OCI-LY3 (cell line): ENCODE data around the gene USP20.

Experiments
- H2AFZ ChIP-seq: fragments of 200-600, 300-600 bp; shearing (Covaris generic); 2 replicates; pipeline ENCODE4 v1.6.0; 2014; ENCODE audit warnings: antibody characterized with exemption, low read depth, low read length
- H3K27ac ChIP-seq: fragments of 200-600, 300-600 bp; sonication (generic); 2 replicates; pipeline ENCODE4 v1.5.1; 2014; ENCODE audit warnings: mild to moderate bottlenecking, low read length, moderate library complexity, mixed read lengths
- H3K27me3 ChIP-seq: fragments of 200-600, 300-600 bp; sonication (generic); 2 replicates; pipeline ENCODE4 v1.6.1; 2014; ENCODE audit warnings: low read depth, low read length, mixed read lengths
- H3K36me3 ChIP-seq: fragments of 200-600, 300-600 bp; sonication (generic); replicated peaks from 2 replicates; pipeline ENCODE3; 2014; ENCODE audit warnings: low read depth, low read length, mixed read lengths
- H3K4me1 ChIP-seq: fragments of 300-600, 200-600 bp; sonication (generic); 2 replicates; pipeline ENCODE4 v1.6.1; 2014; ENCODE audit warnings: low read length, mixed read lengths
- H3K4me2 ChIP-seq: fragments of 200-600, 300-600 bp; sonication (generic); 2 replicates; pipeline ENCODE4 v1.6.1; 2014; ENCODE audit warnings: low read length, mixed read lengths
- H3K4me3 ChIP-seq: fragments of 300-600, 200-600 bp; sonication (generic); 2 replicates; pipeline ENCODE4 v1.5.1; 2014; ENCODE audit warnings: antibody characterized with exemption, mild to moderate bottlenecking, low read length, moderate library complexity
- H3K79me2 ChIP-seq: fragments of 300-600, 200-600 bp; shearing (Covaris generic); 2 replicates; pipeline ENCODE4 v1.6.1; 2014; ENCODE audit warnings: mild to moderate bottlenecking, low read length, mixed read lengths
- H3K9ac ChIP-seq: fragments of 300-600, 200-600 bp; shearing (Covaris generic); 2 replicates; pipeline ENCODE4 v1.6.0; 2014; ENCODE audit warnings: mild to moderate bottlenecking, low read length, moderate library complexity
- H3K9me3 ChIP-seq: fragments of 200-600, 300-600 bp; shearing (Covaris generic); 2 replicates; pipeline ENCODE4 v1.6.1; 2014; ENCODE audit warnings: low read length, mixed read lengths; ENCODE audit not compliant: insufficient read depth
- H4K20me1 ChIP-seq: fragments of 200-600, 300-600 bp; sonication (generic); 2 replicates; pipeline ENCODE4 v1.6.1; 2016; ENCODE audit warnings: low read length, mixed read lengths; ENCODE audit not compliant: insufficient read depth
- EZH2phosphoT487 ChIP-seq: fragments of 200-600 bp; shearing (Covaris generic); IDR thresholded peaks from 2 replicates; pipeline ENCODE4 v1.6.1; 2018; ENCODE audit warnings: antibody characterized with exemption, mixed run types, low read depth
- TF ChIP-seq, protein P1 (sequence below): fragments of 200-600, 300-600 bp; sonication (generic); IDR thresholded peaks from 2 replicates; pipeline ENCODE4 v1.5.1; 2014; ENCODE audit warnings: antibody characterized with exemption, low read length, low read depth

USP20 gene

DNA sequence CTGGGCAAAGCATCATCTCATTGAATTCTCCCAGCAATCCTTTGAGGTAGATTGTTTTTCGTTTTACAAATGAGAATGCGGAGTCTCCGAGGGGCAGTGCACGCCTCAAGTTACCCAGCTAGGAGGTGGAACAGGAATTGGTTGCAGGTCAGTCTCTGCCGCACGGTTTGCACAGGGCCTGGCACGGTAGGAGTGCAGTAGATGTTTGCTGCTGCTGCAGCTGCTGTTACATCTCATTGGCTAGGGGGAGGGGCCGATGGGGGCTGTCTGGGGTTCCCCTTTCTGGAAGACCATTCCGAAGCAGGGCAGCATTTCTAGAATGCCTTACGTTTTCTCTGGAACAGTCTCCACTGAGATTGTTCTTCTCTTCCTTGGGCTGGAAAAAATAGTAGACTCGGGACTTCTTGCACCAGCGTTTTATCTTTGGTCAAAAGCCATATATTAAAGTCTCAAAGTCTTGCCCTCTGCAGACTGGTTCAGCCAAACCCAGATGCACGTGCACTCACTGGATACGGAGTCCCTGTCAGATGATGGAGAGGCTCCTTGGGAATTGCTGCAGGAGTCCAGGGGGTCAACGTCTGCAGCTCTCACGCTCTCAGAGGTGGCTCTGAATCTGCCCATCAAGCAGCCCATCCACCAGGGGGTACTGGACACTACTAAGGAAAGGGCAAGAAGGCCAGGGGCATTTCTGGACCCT, 1.2 kb downstream of the USP20 start:
- no peak for TF ChIP-seq EZH2phosphoT487
- TF ChIP-seq, protein P1, sequence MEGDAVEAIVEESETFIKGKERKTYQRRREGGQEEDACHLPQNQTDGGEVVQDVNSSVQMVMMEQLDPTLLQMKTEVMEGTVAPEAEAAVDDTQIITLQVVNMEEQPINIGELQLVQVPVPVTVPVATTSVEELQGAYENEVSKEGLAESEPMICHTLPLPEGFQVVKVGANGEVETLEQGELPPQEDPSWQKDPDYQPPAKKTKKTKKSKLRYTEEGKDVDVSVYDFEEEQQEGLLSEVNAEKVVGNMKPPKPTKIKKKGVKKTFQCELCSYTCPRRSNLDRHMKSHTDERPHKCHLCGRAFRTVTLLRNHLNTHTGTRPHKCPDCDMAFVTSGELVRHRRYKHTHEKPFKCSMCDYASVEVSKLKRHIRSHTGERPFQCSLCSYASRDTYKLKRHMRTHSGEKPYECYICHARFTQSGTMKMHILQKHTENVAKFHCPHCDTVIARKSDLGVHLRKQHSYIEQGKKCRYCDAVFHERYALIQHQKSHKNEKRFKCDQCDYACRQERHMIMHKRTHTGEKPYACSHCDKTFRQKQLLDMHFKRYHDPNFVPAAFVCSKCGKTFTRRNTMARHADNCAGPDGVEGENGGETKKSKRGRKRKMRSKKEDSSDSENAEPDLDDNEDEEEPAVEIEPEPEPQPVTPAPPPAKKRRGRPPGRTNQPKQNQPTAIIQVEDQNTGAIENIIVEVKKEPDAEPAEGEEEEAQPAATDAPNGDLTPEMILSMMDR, result no peak
- Histone ChIP-seq H2AFZ (no peak overlapping the region), H3K27ac (no peak overlapping the region)

DNA sequence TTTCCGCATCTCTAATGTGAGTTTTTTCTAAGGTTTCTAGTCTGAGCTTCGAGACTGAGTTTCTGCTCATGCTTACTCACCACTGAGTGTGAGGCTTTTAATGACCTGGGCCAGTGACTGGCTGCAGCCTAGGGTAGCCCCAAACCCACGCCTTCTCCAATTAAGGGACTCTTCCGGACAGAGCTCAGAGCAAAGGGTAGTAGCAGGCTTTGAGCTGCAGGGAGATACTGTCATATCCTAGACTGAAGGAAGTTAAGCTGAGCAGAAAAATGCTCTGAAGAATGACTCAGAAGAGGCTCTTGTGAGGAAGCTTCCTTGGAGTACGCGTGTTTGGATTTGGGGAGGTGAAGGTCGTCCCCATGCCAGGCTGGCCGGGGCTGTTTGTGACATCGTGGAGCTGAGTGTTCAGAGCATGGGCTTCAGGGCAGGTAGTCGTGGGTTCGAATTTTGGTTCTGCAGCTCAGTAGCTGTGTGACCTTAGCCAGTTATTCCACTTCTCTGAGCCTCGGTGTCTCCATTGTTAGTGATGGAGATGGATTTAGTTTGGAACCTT, 3.5 kb downstream of the USP20 start:
- H3K4me2 ChIP-seq, result no peak overlapping the region
- no peaks in the 10 kb centered on the region for H3K27me3 ChIP-seq
- TF ChIP-seq, protein P1, result no peak
- no peak for TF ChIP-seq EZH2phosphoT487
- no peaks in the 10 kb centered on the region for H3K9me3 ChIP-seq
- H3K27ac ChIP-seq, result no peak overlapping the region
- no peaks in the 10 kb centered on the region for H4K20me1 ChIP-seq
- H3K79me2 ChIP-seq, result peaks cover 21% of the 10 kb centered on the region
- H3K4me3 ChIP-seq, result no peak overlapping the region
- no peak overlapping the region for H2AFZ ChIP-seq
- H3K4me1 ChIP-seq, result peaks cover 11% of the 10 kb centered on the region
- H3K36me3 ChIP-seq, result no peaks in the 10 kb centered on the region
- H3K9ac ChIP-seq, result no peak overlapping the region

More for the DNA sequence above, 1.2 kb downstream of the USP20 start:
- H3K79me2 ChIP-seq, result peaks cover 27% of the 10 kb centered on the region
- peak overlapping the region; percentile 94 for H3K4me3 ChIP-seq
- H3K9ac ChIP-seq, result peak overlapping the region; percentile 76
- peak overlapping the region; percentile 87 for H3K4me2 ChIP-seq
- no peaks in the 10 kb centered on the region for H3K9me3 ChIP-seq
- peaks cover 9% of the 10 kb centered on the region for H3K36me3 ChIP-seq
- peaks cover 14% of the 10 kb centered on the region for H3K4me1 ChIP-seq
- H3K27me3 ChIP-seq, result no peaks in the 10 kb centered on the region
- H4K20me1 ChIP-seq, result no peaks in the 10 kb centered on the region

DNA sequence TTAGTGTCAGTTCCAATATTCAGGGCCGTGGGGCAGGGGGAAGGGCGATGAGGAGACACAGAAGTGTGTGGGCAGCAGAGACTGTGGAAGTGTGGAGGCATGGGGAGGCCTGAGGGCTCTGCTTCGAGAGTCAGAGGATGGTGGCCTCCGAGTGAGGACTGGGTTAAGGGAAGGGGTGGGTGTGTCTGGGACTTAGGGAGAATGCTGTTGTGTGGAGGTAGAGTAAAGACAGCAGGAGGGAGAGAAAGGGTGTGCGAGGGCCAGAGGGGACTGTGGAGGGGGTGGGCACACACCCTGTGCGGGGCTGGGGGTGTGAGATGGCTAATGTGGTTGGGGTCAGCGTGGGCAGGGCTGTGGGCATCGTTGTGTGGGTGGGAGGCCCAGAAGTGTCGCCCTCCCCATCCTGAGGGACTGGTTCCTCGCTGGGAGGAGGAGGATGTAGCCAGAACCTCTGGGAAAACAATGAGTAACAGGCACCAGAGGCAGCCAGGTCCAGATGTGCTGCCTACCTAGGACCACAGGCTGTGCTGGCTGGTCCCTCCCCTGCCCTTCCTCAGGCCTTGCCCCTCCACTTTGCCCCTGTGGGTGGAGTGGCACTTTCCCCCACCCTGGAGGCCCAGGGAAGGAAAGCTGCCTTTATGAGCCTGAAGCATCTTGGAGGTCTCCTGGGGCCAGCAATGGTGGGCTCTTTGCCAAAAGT, 4.2 kb downstream of the USP20 start:
- H3K4me3 ChIP-seq, result no peak overlapping the region
- TF ChIP-seq EZH2phosphoT487, result no peak
- TF ChIP-seq, protein P1, result no peak
- no peaks in the 10 kb centered on the region for H3K36me3 ChIP-seq
- peaks cover 14% of the 10 kb centered on the region for H3K79me2 ChIP-seq
- H3K27me3 ChIP-seq, result no peaks in the 10 kb centered on the region
- H2AFZ ChIP-seq, result no peak overlapping the region
- peaks cover 7% of the 10 kb centered on the region for H3K4me1 ChIP-seq
- no peak overlapping the region for H3K9ac ChIP-seq
- H4K20me1 ChIP-seq, result no peaks in the 10 kb centered on the region
- H3K27ac ChIP-seq, result no peak overlapping the region
- no peak overlapping the region for H3K4me2 ChIP-seq
- H3K9me3 ChIP-seq, result no peaks in the 10 kb centered on the region

DNA sequence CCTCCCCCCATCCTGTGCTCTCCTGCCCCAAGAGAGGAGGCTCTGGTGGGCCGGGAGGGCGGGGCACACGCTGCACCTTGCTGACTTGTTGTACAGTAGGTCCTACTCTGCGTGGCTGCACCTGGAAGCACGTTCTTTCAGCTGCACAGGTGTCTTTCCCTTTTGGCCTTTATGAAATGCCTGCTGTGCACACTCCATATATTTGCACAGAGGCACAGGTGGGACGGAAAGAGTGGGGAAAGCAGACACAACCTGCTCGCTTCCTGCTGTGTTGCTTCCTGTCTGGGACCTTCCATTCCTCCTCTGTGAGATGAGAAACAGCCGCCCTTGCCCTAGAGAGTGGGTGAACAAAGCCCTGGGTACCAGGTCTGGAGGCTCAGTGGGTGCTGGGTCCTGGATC, 4.8 kb downstream of the USP20 start:
- Histone ChIP-seq H3K4me2 (no peak overlapping the region), H4K20me1 (no peaks in the 10 kb centered on the region), H3K27ac (no peak overlapping the region)

More for the DNA sequence above, 4.8 kb downstream of the USP20 start:
- no peaks in the 10 kb centered on the region for H3K36me3 ChIP-seq
- H3K9me3 ChIP-seq, result no peaks in the 10 kb centered on the region
- peaks cover 7% of the 10 kb centered on the region for H3K4me1 ChIP-seq
- TF ChIP-seq, protein P1, result no peak
- TF ChIP-seq EZH2phosphoT487, result no peak
- H3K79me2 ChIP-seq, result peaks cover 9% of the 10 kb centered on the region
- H3K4me3 ChIP-seq, result no peak overlapping the region
- H2AFZ ChIP-seq, result no peak overlapping the region
- no peaks in the 10 kb centered on the region for H3K27me3 ChIP-seq
- H3K9ac ChIP-seq, result no peak overlapping the region
